ENCODE data around the gene NDUFA6. TPM values are rescaled to one million over a fixed set of nuclear protein-coding genes. Genes with fewer than 3 reads are reported as not detected.
"Not testable (repeated sequence)": the region's sequence is repeated elsewhere in the genome, so short reads cannot be mapped to it uniquely, and the experiment has no call there.

Gene NDUFA6
- total and polyA plus RNA-seq, 2 experiments from 2014 or later: 56.3 to 180 TPM

- Histone ChIP-seq H3K9ac (no peak overlapping the region), H3K4me2 (ENCODE audit: unreplicated experiment) (no peak overlapping the region), H2AFZ (no peak overlapping the region), H3K27ac (no peak overlapping the region), H3K4me1 (ENCODE audit: insufficient read depth) (no peaks in the 10 kb centered on the region), H3F3A (ENCODE audit: insufficient read depth) (no peaks in the 10 kb centered on the region), H3K27me3 (replicated peaks; ENCODE audit: insufficient read depth) (no peaks in the 10 kb centered on the region), H3K36me3 (ENCODE audit: low read depth) (no peaks in the 10 kb centered on the region), H4K20me1 (ENCODE audit: insufficient read depth) (no peaks in the 10 kb centered on the region), H3K9me3 (ENCODE audit: low read depth) (no peaks in the 10 kb centered on the region), H3K4me3 (no peak overlapping the region), H3K9me2 (ENCODE audit: insufficient read depth) (no peaks in the 10 kb centered on the region), H3K79me2 (ENCODE audit: insufficient read depth) (no peaks in the 10 kb centered on the region)
- WGBS, 2 experiments (ENCODE audit: low coverage in 1 of 2, low lambda C conversion rate in 2 of 2, missing lambda C conversion rate in 2 of 2): 58 to 62% methylated on average over 8 of the region's 8 CpGs
- in situ Hi-C loops (cut with MboI): no loop called here
- no peak for DNase-seq
- TF ChIP-seq EZH2 (IDR thresholded peaks at IDR 0.05; ENCODE audit: insufficient read depth, poor library complexity, severe bottlenecking) (no peak), EZH2phosphoT487 (IDR thresholded peaks at IDR 0.05; ENCODE audit: insufficient read depth, low read depth) (no peak)
These were observed 41.0 kb upstream of the NDUFA6 start for GRCh38 chr22:42131562-42131961.

GRCh38 chr22:42130639-42131431 is 40.3 kb upstream of the NDUFA6 start, which contains the start of gene CYP2D6:
CYP2D6 (minus strand) TSS chr22:42130810; CDS start chr22:42130791, 19 bp downstream.
- H3K4me2 ChIP-seq (ENCODE audit: unreplicated experiment); H3K36me3 ChIP-seq (ENCODE audit: low read depth); H3K27me3 ChIP-seq (replicated peaks; ENCODE audit: insufficient read depth); H2AFZ ChIP-seq; H3K79me2 ChIP-seq (ENCODE audit: insufficient read depth); H3K9ac ChIP-seq; H3K9me2 ChIP-seq (ENCODE audit: insufficient read depth); H3K27ac ChIP-seq; H4K20me1 ChIP-seq (ENCODE audit: insufficient read depth); in situ Hi-C loops (cut with MboI); H3F3A ChIP-seq (ENCODE audit: insufficient read depth); H3K4me1 ChIP-seq (ENCODE audit: insufficient read depth); H3K9me3 ChIP-seq (ENCODE audit: low read depth); DNase-seq; H3K4me3 ChIP-seq: not testable (repeated sequence)
- WGBS, 2 experiments (ENCODE audit: low coverage in 1 of 2, low lambda C conversion rate in 2 of 2, missing lambda C conversion rate in 2 of 2): 79 to 89% methylated on average over 12 to 14 of the region's 14 CpGs

- H3F3A ChIP-seq (ENCODE audit: insufficient read depth); H3K27me3 ChIP-seq (replicated peaks; ENCODE audit: insufficient read depth); H3K4me2 ChIP-seq (ENCODE audit: unreplicated experiment); H2AFZ ChIP-seq; DNase-seq; H3K36me3 ChIP-seq (ENCODE audit: low read depth); H3K9ac ChIP-seq; H3K9me2 ChIP-seq (ENCODE audit: insufficient read depth); H3K79me2 ChIP-seq (ENCODE audit: insufficient read depth); H3K9me3 ChIP-seq (ENCODE audit: low read depth); H4K20me1 ChIP-seq (ENCODE audit: insufficient read depth); H3K27ac ChIP-seq; H3K4me3 ChIP-seq; H3K4me1 ChIP-seq (ENCODE audit: insufficient read depth); in situ Hi-C loops (cut with MboI): not testable (repeated sequence)
- WGBS, 2 experiments (ENCODE audit: low coverage in 1 of 2, low lambda C conversion rate in 2 of 2, missing lambda C conversion rate in 2 of 2): 0 to 25% methylated on average over 1 of the region's 7 CpGs
These were observed 39.6 kb upstream of the NDUFA6 start for GRCh38 chr22:42130182-42130581.

GRCh38 chr22:42128776-42129694 is 38.5 kb upstream of the NDUFA6 start:
- H3F3A ChIP-seq (ENCODE audit: insufficient read depth); H3K4me1 ChIP-seq (ENCODE audit: insufficient read depth); H3K4me3 ChIP-seq; H3K9me3 ChIP-seq (ENCODE audit: low read depth); H3K4me2 ChIP-seq (ENCODE audit: unreplicated experiment); H3K9me2 ChIP-seq (ENCODE audit: insufficient read depth); H4K20me1 ChIP-seq (ENCODE audit: insufficient read depth); in situ Hi-C loops (cut with MboI); H2AFZ ChIP-seq; H3K9ac ChIP-seq; H3K27me3 ChIP-seq (replicated peaks; ENCODE audit: insufficient read depth); H3K79me2 ChIP-seq (ENCODE audit: insufficient read depth); H3K36me3 ChIP-seq (ENCODE audit: low read depth); DNase-seq; H3K27ac ChIP-seq: not testable (repeated sequence)
- 62 to 68% methylated on average over 57 to 65 of the region's 65 CpGs for WGBS, 2 experiments (ENCODE audit: low coverage in 1 of 2, low lambda C conversion rate in 2 of 2, missing lambda C conversion rate in 2 of 2)

- H3K9me2 ChIP-seq (ENCODE audit: insufficient read depth); H3K36me3 ChIP-seq (ENCODE audit: low read depth); H3K4me1 ChIP-seq (ENCODE audit: insufficient read depth); in situ Hi-C loops (cut with MboI); H3K27me3 ChIP-seq (replicated peaks; ENCODE audit: insufficient read depth); H4K20me1 ChIP-seq (ENCODE audit: insufficient read depth); H3K4me3 ChIP-seq; H3K27ac ChIP-seq; H3K9me3 ChIP-seq (ENCODE audit: low read depth); H3K4me2 ChIP-seq (ENCODE audit: unreplicated experiment); H2AFZ ChIP-seq; H3F3A ChIP-seq (ENCODE audit: insufficient read depth); H3K9ac ChIP-seq; H3K79me2 ChIP-seq (ENCODE audit: insufficient read depth); DNase-seq: not testable (repeated sequence)
- WGBS, 2 experiments (ENCODE audit: low coverage in 1 of 2, low lambda C conversion rate in 2 of 2, missing lambda C conversion rate in 2 of 2): 78 to 88% methylated on average over 11 to 13 of the region's 13 CpGs
These were observed 37.4 kb upstream of the NDUFA6 start for GRCh38 chr22:42128007-42128406.

Measured in GM23248 (cell line).